Thyroid gland (tissue), 4 donors: ENCODE results near the gene LIMS2. TPM values are rescaled to one million over a fixed set of nuclear protein-coding genes. Genes with fewer than 3 reads are reported as not detected.

Source experiments
- DNase-seq, 2 donors: peaks; one replicate each; pipeline ENCODE4 v3.0.0-alpha.2; 2019
- H3K27ac ChIP-seq, 3 donors: fragments of 200-600 bp; sonication (generic); 1 replicate in 2 of 3; 2 replicates in 1 of 3; pipeline ENCODE4 v1.5.1; 2016 to 2019; ENCODE audit warnings: mild to moderate bottlenecking in 1 of 3, moderate library complexity in 1 of 3
- H3K27me3 ChIP-seq: fragments of 200-600 bp; sonication (generic); one replicate; pipeline ENCODE4 v1.5.1; 2019
- H3K36me3 ChIP-seq, 2 donors: fragments of 200-600 bp; sonication (generic); one replicate each; pipeline ENCODE4 v1.5.1; 2016 to 2019
- H3K4me1 ChIP-seq, 2 donors: fragments of 200-600 bp; sonication (generic); one replicate each; pipeline ENCODE4 v1.5.1; 2017 to 2019
- H3K4me3 ChIP-seq, 3 donors: fragments of 200-600 bp; sonication (generic); replicated peaks in 1 of 3; 1 replicate in 2 of 3; 2 replicates in 1 of 3; pipeline ENCODE4 v1.5.1; 2016; ENCODE audit warnings: mild to moderate bottlenecking in 1 of 3
- H3K9me3 ChIP-seq: fragments of 200-600 bp; sonication (generic); one replicate; pipeline ENCODE4 v1.5.1; 2017
- POLR2A ChIP-seq, 2 donors: fragments of 450-650 bp; IDR thresholded peaks; one replicate each; pipeline ENCODE4 v1.6.1; 2017; ENCODE audit warnings: antibody characterized with exemption in 2 of 2, mild to moderate bottlenecking in 2 of 2, moderate library complexity in 1 of 2
- WGBS, 2 donors: methylation state at CpG; one replicate each; pipeline ENCODE4 v1.1.5; 2017; 5-methylcytosine and 5-hydroxymethylcytosine counted together
- intact Hi-C: fragments of 100-400 bp; cut with DNase I; formaldehyde crosslinking; loops from one replicate; pipeline ENCODE4 v1.15.1; 2023
- total RNA-seq, 4 donors: library from RNA; depleted of rRNA; stranded (reverse); fragments of >200 nt; gene quantifications; one replicate each; pipeline ENCODE4 v1.2.3, GENCODE V29; 2016
- TF ChIP-seq, protein P1 (sequence below), 6 experiments: fragments of 200-600 bp in 3 of 6; fragments of 450-650 bp in 3 of 6; sonication (generic) in 3 of 6; IDR thresholded peaks; one replicate each; pipeline ENCODE4 v1.5.1; 2016 to 2019; ENCODE audit warnings: antibody characterized with exemption in 6 of 6, mild to moderate bottlenecking in 2 of 6, inconsistent platforms in 1 of 6, moderate library complexity in 1 of 6

LIMS2 gene
- total RNA-seq, 4 donors from 2014 or later = 9.1 to 27.8 (median 14.2) TPM

GRCh38 chr2:127635380-127636237 is 39.7 kb downstream of the LIMS2 start:
- 81 to 95% methylated on average over 4 of the region's 19 CpGs for WGBS, 2 donors

DNA sequence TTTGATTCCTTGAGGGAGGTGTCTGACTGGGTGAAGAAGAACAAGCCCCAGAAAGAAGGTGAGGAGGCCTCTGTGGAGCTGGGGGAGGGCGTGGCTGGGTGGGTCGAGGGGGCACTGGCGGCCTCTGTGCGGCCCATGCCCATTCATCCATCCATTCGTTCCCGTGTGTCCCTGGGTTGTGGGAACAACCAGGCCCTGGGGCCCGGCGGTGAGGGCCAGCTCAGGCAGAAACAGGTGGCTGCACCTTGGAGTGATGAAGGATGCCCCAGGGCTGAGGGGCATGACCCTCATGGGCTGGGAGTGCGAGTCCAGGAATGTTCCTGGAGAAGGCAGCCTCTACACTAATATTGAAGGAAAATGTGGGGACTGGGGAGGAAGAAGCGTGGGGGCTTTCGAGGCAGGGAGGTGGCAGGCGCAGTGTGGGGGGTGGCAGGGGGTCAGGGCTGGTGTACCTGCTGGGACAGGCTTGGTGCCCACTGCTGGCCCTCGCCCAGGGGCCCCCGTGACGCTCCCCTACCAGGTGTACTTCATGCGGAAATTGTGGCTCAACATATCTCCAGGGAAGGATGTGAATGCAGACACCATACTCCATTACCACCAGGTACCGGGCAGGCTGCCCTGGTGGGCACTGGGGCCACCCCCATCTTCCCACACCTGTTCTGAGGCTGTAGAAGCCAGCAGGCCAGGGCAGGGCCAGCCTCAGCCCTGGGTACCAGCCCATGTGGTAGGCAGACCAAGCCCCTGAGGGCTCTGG is 40.5 kb downstream of the LIMS2 start:
- H3K36me3 ChIP-seq = no peaks in the 10 kb centered on the region
- no peaks in the 10 kb centered on the region for H3K27me3 ChIP-seq
- 74 to 80% methylated on average over 17 of the region's 17 CpGs for WGBS, 2 donors
- DNase-seq = no peak
- H3K4me1 ChIP-seq = peaks cover 5 to 32% of the 10 kb centered on the region in 2 donors
- TF ChIP-seq, protein P1, sequence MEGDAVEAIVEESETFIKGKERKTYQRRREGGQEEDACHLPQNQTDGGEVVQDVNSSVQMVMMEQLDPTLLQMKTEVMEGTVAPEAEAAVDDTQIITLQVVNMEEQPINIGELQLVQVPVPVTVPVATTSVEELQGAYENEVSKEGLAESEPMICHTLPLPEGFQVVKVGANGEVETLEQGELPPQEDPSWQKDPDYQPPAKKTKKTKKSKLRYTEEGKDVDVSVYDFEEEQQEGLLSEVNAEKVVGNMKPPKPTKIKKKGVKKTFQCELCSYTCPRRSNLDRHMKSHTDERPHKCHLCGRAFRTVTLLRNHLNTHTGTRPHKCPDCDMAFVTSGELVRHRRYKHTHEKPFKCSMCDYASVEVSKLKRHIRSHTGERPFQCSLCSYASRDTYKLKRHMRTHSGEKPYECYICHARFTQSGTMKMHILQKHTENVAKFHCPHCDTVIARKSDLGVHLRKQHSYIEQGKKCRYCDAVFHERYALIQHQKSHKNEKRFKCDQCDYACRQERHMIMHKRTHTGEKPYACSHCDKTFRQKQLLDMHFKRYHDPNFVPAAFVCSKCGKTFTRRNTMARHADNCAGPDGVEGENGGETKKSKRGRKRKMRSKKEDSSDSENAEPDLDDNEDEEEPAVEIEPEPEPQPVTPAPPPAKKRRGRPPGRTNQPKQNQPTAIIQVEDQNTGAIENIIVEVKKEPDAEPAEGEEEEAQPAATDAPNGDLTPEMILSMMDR (IDR thresholded peaks at IDR 0.05) = no peak
- no peak for TF ChIP-seq POLR2A (IDR thresholded peaks at IDR 0.05)
- no peak overlapping the region for H3K4me3 ChIP-seq
- intact Hi-C loops = no loop called here
- H3K9me3 ChIP-seq = no peaks in the 10 kb centered on the region
- H3K27ac ChIP-seq = no peak overlapping the region

More at GRCh38 chr2:127635380-127636237, 39.7 kb downstream of the LIMS2 start:
- H3K9me3 ChIP-seq = no peaks in the 10 kb centered on the region
- H3K36me3 ChIP-seq = no peaks in the 10 kb centered on the region
- intact Hi-C loops = no loop called here
- H3K27me3 ChIP-seq = no peaks in the 10 kb centered on the region
- TF ChIP-seq, protein P1 (IDR thresholded peaks at IDR 0.05) = no peak
- no peak for TF ChIP-seq POLR2A (IDR thresholded peaks at IDR 0.05)
- H3K4me1 ChIP-seq = peaks cover 5 to 32% of the 10 kb centered on the region in 2 donors
- no peak overlapping the region for H3K27ac ChIP-seq
- H3K4me3 ChIP-seq = no peak overlapping the region
- no peak for DNase-seq

GRCh38 chr2:127634066-127634617 is 41.2 kb downstream of the LIMS2 start:
- no peak for TF ChIP-seq POLR2A (IDR thresholded peaks at IDR 0.05)
- TF ChIP-seq, protein P1 (IDR thresholded peaks at IDR 0.05) = no peak
- H3K27ac ChIP-seq = no peak overlapping the region
- H3K36me3 ChIP-seq = no peaks in the 10 kb centered on the region
- intact Hi-C loops = no loop called here
- H3K27me3 ChIP-seq = no peaks in the 10 kb centered on the region
- 38 to 65% methylated on average over 2 to 10 of the region's 16 CpGs for WGBS, 2 donors
- peaks cover 5 to 32% of the 10 kb centered on the region in 2 donors for H3K4me1 ChIP-seq
- no peaks in the 10 kb centered on the region for H3K9me3 ChIP-seq
- peak in 1 of 2 donors; percentile 40 for DNase-seq
- H3K4me3 ChIP-seq = no peak overlapping the region

DNA sequence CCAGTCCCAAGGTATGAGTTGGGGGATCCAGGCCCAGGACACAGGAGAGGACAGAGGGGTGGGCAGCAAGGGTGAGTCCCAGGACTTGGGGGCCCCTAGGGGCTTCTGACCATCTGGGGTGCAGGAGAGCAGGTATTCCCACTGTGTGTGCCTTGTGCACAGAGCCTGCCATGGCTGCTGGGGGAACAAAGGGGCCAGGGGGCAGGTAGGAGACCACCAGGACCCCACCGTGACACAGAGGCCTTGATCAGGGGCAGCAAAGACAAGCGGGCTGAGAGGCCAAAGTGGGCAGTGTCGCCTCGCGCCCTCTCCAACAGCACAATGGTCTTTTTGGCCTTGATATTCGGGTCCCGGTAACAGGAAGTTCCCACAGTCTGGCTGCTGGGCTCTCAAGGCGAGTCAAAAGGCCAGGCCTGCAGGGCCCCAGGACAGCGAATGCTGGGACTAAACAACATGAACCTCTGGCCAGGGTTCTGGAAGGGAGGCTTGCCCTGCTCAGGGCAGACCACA is 41.7 kb downstream of the LIMS2 start:
- H3K4me3 ChIP-seq = no peak overlapping the region
- intact Hi-C loops = no loop called here
- peaks cover 5 to 31% of the 10 kb centered on the region in 2 donors for H3K4me1 ChIP-seq
- H3K9me3 ChIP-seq = no peaks in the 10 kb centered on the region
- no peak for DNase-seq
- H3K27me3 ChIP-seq = no peaks in the 10 kb centered on the region
- WGBS, 2 donors = 70 to 87% methylated on average over 3 to 4 of the region's 9 CpGs
- H3K27ac ChIP-seq = no peak overlapping the region
- H3K36me3 ChIP-seq = no peaks in the 10 kb centered on the region
- TF ChIP-seq POLR2A (IDR thresholded peaks at IDR 0.05) = no peak
